Bladder microvascular endothelial cell (primary cell): Measurements from ENCODE around the gene CCDC61. TPM values are rescaled to one million over a fixed set of nuclear protein-coding genes. Genes with fewer than 3 reads are reported as not detected.

ENCODE experiments used
- total RNA-seq: library from RNA; depleted of rRNA; stranded (reverse); fragments of >200 nt; gene quantifications from 2 replicates; pipeline ENCODE4 v1.2.3, GENCODE V29; 2014

Gene CCDC61
- total RNA-seq = 7.1 and 8.2 TPM in 2 replicates

GRCh38 chr19:45994998-45995714 is at the start of gene CCDC61:
Gene CCDC61 (plus strand): TSS chr19:45995467. CDS start chr19:46003019, 7,552 bp downstream.

GRCh38 chr19:45973553-45974338 is 21.5 kb upstream of the CCDC61 start, which contains the start of gene NOVA2:
Gene NOVA2 (minus strand): TSS chr19:45973865. CDS start chr19:45973351, 514 bp downstream.

GRCh38 chr19:46022431-46023310 is 27.4 kb downstream of the CCDC61 start, which contains the start of gene PGLYRP1:
Gene PGLYRP1 (minus strand): TSS chr19:46023053. CDS start chr19:46023021, 32 bp downstream.

GRCh38 chr19:46040952-46041500 is 45.8 kb downstream of the CCDC61 start, which contains the start of gene IGFL4:
Gene IGFL4 (minus strand): TSS chr19:46041002. CDS start chr19:46040962, 40 bp downstream.

Other genes starting within 250 kb of the CCDC61 start
- gene SIX5, start 226.2 kb upstream of the CCDC61 start, total RNA-seq = 3.4 and 6.5 TPM in 2 replicates
- gene DMPK, start 213.0 kb upstream of the CCDC61 start, total RNA-seq = 7.9 and 25.9 TPM in 2 replicates
- 16.4 and 40.8 TPM in 2 replicates for gene DMWD, start 202.6 kb upstream of the CCDC61 start, total RNA-seq
- gene RSPH6A, start 180.2 kb upstream of the CCDC61 start, total RNA-seq = 0.13 and 0.16 TPM in 2 replicates
- gene SYMPK, start 132.3 kb upstream of the CCDC61 start, total RNA-seq = 27.4 and 63.5 TPM in 2 replicates
- gene FOXA3, start 131.1 kb upstream of the CCDC61 start, total RNA-seq = 0.13 TPM in 1 of 2 replicates, not detected in the other
- gene IRF2BP1, start 109.3 kb upstream of the CCDC61 start, total RNA-seq = 14.1 and 20.5 TPM in 2 replicates
- 0.49 and 1.1 TPM in 2 replicates for gene MYPOP, start 92.9 kb upstream of the CCDC61 start, total RNA-seq
- gene NANOS2, start 80.7 kb upstream of the CCDC61 start, total RNA-seq = not detected in 2 replicates
- 4.7 and 12.7 TPM in 2 replicates for gene NOVA2, start 21.6 kb upstream of the CCDC61 start, total RNA-seq
- not detected in 2 replicates for gene PGLYRP1, start 27.6 kb downstream of the CCDC61 start, total RNA-seq
- not detected in 2 replicates for gene IGFL4, start 45.5 kb downstream of the CCDC61 start, total RNA-seq
- 0.19 TPM in 1 of 2 replicates, not detected in the other for gene IGFL3, start 129.2 kb downstream of the CCDC61 start, total RNA-seq
- not detected in 2 replicates for gene IGFL2, start 152.8 kb downstream of the CCDC61 start, total RNA-seq
- not detected in 2 replicates for gene IGFL1, start 234.3 kb downstream of the CCDC61 start, total RNA-seq